B cell (primary cell): ENCODE results near the gene ZNF804A. TPM values are rescaled to one million over a fixed set of nuclear protein-coding genes. Genes with fewer than 3 reads are reported as not detected.

Experiments
- ATAC-seq: fragments of 200-7000 bp; cut with Tn5 transposase; one replicate; pipeline ENCODE4 v1.10.0; 2021; ENCODE audit warnings: low read depth, mild to moderate bottlenecking, moderate number of reproducible peaks, moderate library complexity
- CTCF ChIA-PET: fragments of 350-600 bp; sonication (Branson Sonifier 250); formaldehyde crosslinking; loops from one replicate; lab custom pipeline; 2021; ENCODE audit warnings: antibody characterized with exemption, inconsistent platforms; lab: Charles Lee
- POLR2A ChIA-PET: fragments of 350-600 bp; sonication (Branson Sonifier 250); formaldehyde crosslinking; loops from one replicate; lab custom pipeline; 2021; ENCODE audit warnings: antibody characterized with exemption; lab: Charles Lee
- DNase-seq: peaks from one replicate; pipeline ENCODE4 v3.0.0; 2013
- H2AFZ ChIP-seq: 2 replicates; pipeline ENCODE4 v1.6.1; 2012; ENCODE audit warnings: mild to moderate bottlenecking, low read depth, low read length; ENCODE audit not compliant: insufficient read depth, poor library complexity, severe bottlenecking
- H3K27ac ChIP-seq, 2 donors: 1 replicate in 1 of 2; 2 replicates in 1 of 2; pipeline ENCODE4 v1.5.1; 2012 to 2013; ENCODE audit warnings: low read length in 2 of 2, mild to moderate bottlenecking in 2 of 2, moderate library complexity in 1 of 2
- H3K27me3 ChIP-seq, 4 experiments: fragments of 200-600 bp in 1 of 4; sonication (generic) in 1 of 4; replicated peaks in 1 of 4; 1 replicate in 2 of 4; 2 replicates in 2 of 4; pipeline versions ENCODE4 v1.6.1 to v1.7.0; 2013 to 2016; ENCODE audit warnings: low read length in 3 of 4, mild to moderate bottlenecking in 2 of 4, mixed read lengths in 1 of 4, moderate library complexity in 1 of 4; ENCODE audit not compliant: insufficient read depth in 4 of 4, control insufficient read depth in 3 of 4; ENCODE audit errors: control extremely low read depth in 1 of 4
- H3K36me3 ChIP-seq, 2 experiments: replicated peaks in 1 of 2; 1 replicate in 1 of 2; 2 replicates in 1 of 2; pipeline versions ENCODE4 v1.6.1 to v1.7.1; 2013; ENCODE audit warnings: low read length in 1 of 2; ENCODE audit not compliant: insufficient read depth in 2 of 2, control insufficient read depth in 1 of 2; ENCODE audit errors: control extremely low read depth in 1 of 2, extremely low read depth in 1 of 2
- H3K4me1 ChIP-seq, 2 donors: fragments of 200-600 bp in 1 of 2; sonication (generic) in 1 of 2; 1 replicate in 1 of 2; 2 replicates in 1 of 2; pipeline versions ENCODE4 v1.5.1 to v1.6.1; 2013 to 2017; ENCODE audit warnings: low read length in 2 of 2; ENCODE audit not compliant: control insufficient read depth in 2 of 2, insufficient read depth in 2 of 2
- H3K4me2 ChIP-seq: replicated peaks from 2 replicates; pipeline ENCODE3; 2012; ENCODE audit warnings: mild to moderate bottlenecking, low read depth, low read length; ENCODE audit not compliant: poor library complexity, severe bottlenecking
- H3K4me3 ChIP-seq, 5 experiments: fragments of 200-600 bp in 1 of 5; sonication (generic) in 1 of 5; 1 replicate in 3 of 5; 2 replicates in 2 of 5; pipeline versions ENCODE4 v1.5.1 to v1.7.0; 2011 to 2016; ENCODE audit warnings: low read length in 4 of 5, mild to moderate bottlenecking in 4 of 5, low read depth in 2 of 5, control low read depth in 1 of 5, moderate library complexity in 1 of 5; ENCODE audit not compliant: insufficient read depth in 1 of 5; ENCODE audit errors: control extremely low read depth in 1 of 5, extremely low read depth in 1 of 5
- H3K79me2 ChIP-seq: fragments of 200-600 bp; sonication (generic); one replicate; pipeline ENCODE4 v1.6.0; 2016; ENCODE audit warnings: low read length; ENCODE audit not compliant: control insufficient read depth, insufficient read depth
- H3K9ac ChIP-seq: fragments of 200-600 bp; sonication (generic); 2 replicates; pipeline ENCODE4 v1.6.1; 2017; ENCODE audit warnings: mild to moderate bottlenecking, low read length, moderate library complexity
- H3K9me3 ChIP-seq, 3 donors: one replicate each; pipeline versions ENCODE4 v1.6.1 to v1.7.1; 2013; ENCODE audit warnings: low read length in 2 of 3; ENCODE audit not compliant: control insufficient read depth in 2 of 3, insufficient read depth in 1 of 3; ENCODE audit errors: control extremely low read depth in 1 of 3
- H4K20me1 ChIP-seq: 2 replicates; pipeline ENCODE4 v1.6.0; 2012; ENCODE audit warnings: mild to moderate bottlenecking, low read length; ENCODE audit not compliant: insufficient read depth, control insufficient read depth, poor library complexity, severe bottlenecking
- H3K27ac Mint-ChIP-seq: one replicate; pipeline ENCODE4 v1.8.0; 2021; ENCODE audit warnings: mixed read lengths
- H3K27me3 Mint-ChIP-seq: one replicate; pipeline ENCODE4 v1.8.0; 2021; ENCODE audit warnings: mixed read lengths
- H3K4me1 Mint-ChIP-seq: one replicate; pipeline ENCODE4 v1.8.0; 2021; ENCODE audit warnings: mixed read lengths
- H3K4me3 Mint-ChIP-seq: one replicate; pipeline ENCODE4 v1.8.0; 2021; ENCODE audit warnings: mixed read lengths
- H3K9me3 Mint-ChIP-seq: one replicate; pipeline ENCODE4 v1.8.0; 2022; ENCODE audit warnings: mixed read lengths; ENCODE audit not compliant: insufficient read depth
- EZH2 ChIP-seq: IDR thresholded peaks from 2 replicates; pipeline ENCODE4 v1.6.1; 2012; ENCODE audit warnings: borderline replicate concordance, low read depth, mild to moderate bottlenecking, moderate library complexity, low read length; ENCODE audit not compliant: insufficient read depth, poor library complexity, severe bottlenecking
- WGBS: methylation state at CpG from one replicate; pipeline ENCODE4 v1.1.5; 2013; ENCODE audit warnings: missing lambda C conversion rate; ENCODE audit not compliant: insufficient coverage; 5-methylcytosine and 5-hydroxymethylcytosine counted together
- intact Hi-C: fragments of 100-400 bp; cut with micrococcal nuclease; formaldehyde crosslinking; loops from one replicate; pipeline ENCODE4 v1.10.0; 2022
- polyA plus RNA-seq: library from polyadenylated mRNA; depleted of rRNA; stranded (reverse); fragments of >200 nt; gene quantifications from 2 replicates; pipeline ENCODE4 v1.2.3, GENCODE V29; 2012
- total RNA-seq, 2 donors: library from RNA; stranded (reverse); fragments of 120-200 nt in 1 of 2; gene quantifications; 1 replicate in 1 of 2; 2 replicates in 1 of 2; pipeline versions ENCODE4 v1.2.3 to v1.2.4, GENCODE V29; 2013 to 2022
- TF ChIP-seq, protein P1 (sequence below): fragments of 200-600 bp; IDR thresholded peaks from one replicate; pipeline ENCODE4 v1.8.0; 2022; ENCODE audit warnings: antibody characterized with exemption, mild to moderate bottlenecking

ZNF804A gene
- total and polyA plus RNA-seq, 2 donors (not counting 1 experiment from before 2014, with no cell fraction given), result 1.2 to 2.4 TPM

DNA sequence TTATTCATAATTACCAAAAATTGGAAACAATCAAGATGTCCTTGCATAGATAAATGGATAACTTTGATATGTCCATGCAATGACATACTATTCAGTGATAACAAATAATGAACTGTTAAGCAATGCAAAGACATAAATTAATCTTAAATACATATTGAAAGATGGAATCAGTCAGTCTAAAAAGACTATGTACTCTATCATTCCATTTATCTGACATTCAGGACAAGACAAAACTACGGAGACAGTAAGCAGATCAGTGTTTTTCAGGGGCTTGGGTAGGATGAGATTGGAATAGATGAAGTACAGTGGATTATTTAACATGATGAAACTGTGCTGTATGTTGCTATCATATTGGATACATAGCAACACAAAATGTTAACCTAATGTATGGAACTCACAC, 21.3 kb upstream of the ZNF804A start:
- no peaks in the 10 kb centered on the region for H3K9me3 Mint-ChIP-seq
- TF ChIP-seq, protein P1, sequence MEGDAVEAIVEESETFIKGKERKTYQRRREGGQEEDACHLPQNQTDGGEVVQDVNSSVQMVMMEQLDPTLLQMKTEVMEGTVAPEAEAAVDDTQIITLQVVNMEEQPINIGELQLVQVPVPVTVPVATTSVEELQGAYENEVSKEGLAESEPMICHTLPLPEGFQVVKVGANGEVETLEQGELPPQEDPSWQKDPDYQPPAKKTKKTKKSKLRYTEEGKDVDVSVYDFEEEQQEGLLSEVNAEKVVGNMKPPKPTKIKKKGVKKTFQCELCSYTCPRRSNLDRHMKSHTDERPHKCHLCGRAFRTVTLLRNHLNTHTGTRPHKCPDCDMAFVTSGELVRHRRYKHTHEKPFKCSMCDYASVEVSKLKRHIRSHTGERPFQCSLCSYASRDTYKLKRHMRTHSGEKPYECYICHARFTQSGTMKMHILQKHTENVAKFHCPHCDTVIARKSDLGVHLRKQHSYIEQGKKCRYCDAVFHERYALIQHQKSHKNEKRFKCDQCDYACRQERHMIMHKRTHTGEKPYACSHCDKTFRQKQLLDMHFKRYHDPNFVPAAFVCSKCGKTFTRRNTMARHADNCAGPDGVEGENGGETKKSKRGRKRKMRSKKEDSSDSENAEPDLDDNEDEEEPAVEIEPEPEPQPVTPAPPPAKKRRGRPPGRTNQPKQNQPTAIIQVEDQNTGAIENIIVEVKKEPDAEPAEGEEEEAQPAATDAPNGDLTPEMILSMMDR, result no peak
- no peak for TF ChIP-seq EZH2
- no peaks in the 10 kb centered on the region for H3K36me3 ChIP-seq
- CTCF ChIA-PET, result interaction anchor here (0.8 kb wide), 1 partner anchor 34 kb away, joined by 3 read pairs; no protein-coding TSS in a partner anchor
- H2AFZ ChIP-seq, result no peak overlapping the region
- H3K9me3 ChIP-seq, result no peaks in the 10 kb centered on the region
- no peaks in the 10 kb centered on the region for H4K20me1 ChIP-seq
- ATAC-seq (no peak), DNase-seq (no peak)
- H3K9ac ChIP-seq, result no peak overlapping the region
- no peak overlapping the region for H3K27ac ChIP-seq
- H3K4me1 Mint-ChIP-seq, result no peaks in the 10 kb centered on the region
- no peaks in the 10 kb centered on the region for H3K4me1 ChIP-seq
- no peak overlapping the region for H3K4me2 ChIP-seq
- no CpG with 5 or more reads among the region's 1 CpG for WGBS
- intact Hi-C loops, result no loop called here
- no peaks in the 10 kb centered on the region for H3K27me3 ChIP-seq
- no peak overlapping the region for H3K4me3 Mint-ChIP-seq
- no peaks in the 10 kb centered on the region for H3K27me3 Mint-ChIP-seq
- H3K4me3 ChIP-seq, result no peak overlapping the region
- no peak overlapping the region for H3K27ac Mint-ChIP-seq
- POLR2A ChIA-PET, result no interaction called here
- no peaks in the 10 kb centered on the region for H3K79me2 ChIP-seq

GRCh38 chr2:184577743-184578142, 20.6 kb upstream of the ZNF804A start:
- TF ChIP-seq, protein P1, result no peak
- no peak for TF ChIP-seq EZH2
- Mint-ChIP-seq H3K9me3 (no peaks in the 10 kb centered on the region), H3K4me3 (no peak overlapping the region), H3K27me3 (no peaks in the 10 kb centered on the region), H3K27ac (no peak overlapping the region), H3K4me1 (no peaks in the 10 kb centered on the region)
- Histone ChIP-seq H3K9me3 (no peaks in the 10 kb centered on the region), H3K27ac (no peak overlapping the region), H3K27me3 (no peaks in the 10 kb centered on the region), H3K4me1 (no peaks in the 10 kb centered on the region), H3K4me3 (no peak overlapping the region), H3K9ac (no peak overlapping the region), H3K36me3 (no peaks in the 10 kb centered on the region), H2AFZ (no peak overlapping the region), H4K20me1 (no peaks in the 10 kb centered on the region), H3K79me2 (no peaks in the 10 kb centered on the region), H3K4me2 (no peak overlapping the region)
- ATAC-seq (no peak), DNase-seq (no peak)
- intact Hi-C loops, result no loop called here
- CTCF ChIA-PET, result interaction anchor here (0.8 kb wide), 1 partner anchor 34 kb away, joined by 3 read pairs; no protein-coding TSS in a partner anchor
- POLR2A ChIA-PET, result no interaction called here
- WGBS, result 28% methylated on average over 2 of the region's 4 CpGs
